ENCODE results near the gene TTC33.

- TF ChIP-seq CTCF (IDR thresholded peaks at IDR 0.05) (no peak), EZH2 (IDR thresholded peaks at IDR 0.05) (no peak)
These were observed 160.9 kb downstream of the TTC33 start for GRCh38 chr5:40594811-40595210.
